SK-N-MC (cell line): ENCODE data around the gene CELSR1.

Experiments used
- EZH2 ChIP-seq: fragments of 200-600 bp; sonication (generic); IDR thresholded peaks from one replicate; pipeline ENCODE4 v1.6.1; 2017; ENCODE audit warnings: antibody characterized with exemption
- POLR2AphosphoS5 ChIP-seq: IDR thresholded peaks from 2 replicates; pipeline ENCODE4 v1.6.1; 2012; ENCODE audit warnings: mild to moderate bottlenecking, low read depth, low read length, borderline replicate concordance

GRCh38 chr22:46407748-46408147 lies 129.7 kb downstream of the CELSR1 start:
- TF ChIP-seq POLR2AphosphoS5 (no peak), EZH2 (no peak)
